DND-41 (cell line): Measurements from ENCODE around the gene PAQR7.

ENCODE experiments used
- CTCF ChIP-seq: IDR thresholded peaks from 2 replicates; pipeline ENCODE4 v1.5.1; 2012; ENCODE audit warnings: borderline replicate concordance, low read length, moderate library complexity, mild to moderate bottlenecking; ENCODE audit not compliant: poor library complexity, severe bottlenecking; ENCODE audit errors: extremely low read depth
- EZH2 ChIP-seq: IDR thresholded peaks from 3 replicates; pipeline ENCODE4 v1.6.1; 2012; ENCODE audit warnings: borderline replicate concordance, low read depth, mild to moderate bottlenecking, moderate library complexity, low read length, inconsistent platforms; ENCODE audit not compliant: severe bottlenecking

- TF ChIP-seq CTCF (no peak), EZH2 (no peak)
These were observed 49.9 kb downstream of the PAQR7 start for GRCh38 chr1:25825605-25826004.
